K562 treated with DMSO at 1 percent for 48 hours (cell line): Measurements from ENCODE around the gene AWAT2. TPM values are rescaled to one million over a fixed set of nuclear protein-coding genes. Genes with fewer than 3 reads are reported as not detected.

Experiments
- total RNA-seq: library from RNA; unstranded; fragments of 300-600 nt; gene quantifications from 2 replicates; pipeline ENCODE4 v1.2.3, GENCODE V29; 2022; ENCODE audit warnings: low replicate concordance; ENCODE audit errors: extremely low read depth

The AWAT2 gene, protein sequence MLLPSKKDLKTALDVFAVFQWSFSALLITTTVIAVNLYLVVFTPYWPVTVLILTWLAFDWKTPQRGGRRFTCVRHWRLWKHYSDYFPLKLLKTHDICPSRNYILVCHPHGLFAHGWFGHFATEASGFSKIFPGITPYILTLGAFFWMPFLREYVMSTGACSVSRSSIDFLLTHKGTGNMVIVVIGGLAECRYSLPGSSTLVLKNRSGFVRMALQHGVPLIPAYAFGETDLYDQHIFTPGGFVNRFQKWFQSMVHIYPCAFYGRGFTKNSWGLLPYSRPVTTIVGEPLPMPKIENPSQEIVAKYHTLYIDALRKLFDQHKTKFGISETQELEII
- total RNA-seq = not detected in 2 replicates

DNA sequence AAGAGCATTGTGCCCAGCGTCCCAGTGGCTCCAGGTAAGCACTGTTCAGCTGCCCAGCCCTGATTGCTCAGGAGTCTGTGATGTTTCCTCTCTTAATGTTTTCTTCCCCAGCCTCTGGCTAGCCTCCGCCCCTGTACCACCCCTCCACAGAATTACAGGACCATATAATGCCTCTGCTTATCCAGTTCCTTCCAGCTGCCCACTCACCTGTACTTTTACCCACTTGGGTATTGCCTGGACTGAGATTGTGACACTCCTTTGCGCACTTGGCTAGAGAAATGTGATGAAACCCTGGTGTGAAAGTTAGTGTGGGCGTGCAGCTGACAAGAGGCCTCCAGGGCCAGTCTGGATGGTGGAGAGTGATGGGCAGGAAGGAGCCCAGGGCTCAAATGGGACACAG, at the start of gene AWAT2:
Gene AWAT2, minus strand, starts transcription at position 14 of the 400 bp plus-strand sequence. Its CDS starts 6 bp downstream, at position 8.

DNA sequence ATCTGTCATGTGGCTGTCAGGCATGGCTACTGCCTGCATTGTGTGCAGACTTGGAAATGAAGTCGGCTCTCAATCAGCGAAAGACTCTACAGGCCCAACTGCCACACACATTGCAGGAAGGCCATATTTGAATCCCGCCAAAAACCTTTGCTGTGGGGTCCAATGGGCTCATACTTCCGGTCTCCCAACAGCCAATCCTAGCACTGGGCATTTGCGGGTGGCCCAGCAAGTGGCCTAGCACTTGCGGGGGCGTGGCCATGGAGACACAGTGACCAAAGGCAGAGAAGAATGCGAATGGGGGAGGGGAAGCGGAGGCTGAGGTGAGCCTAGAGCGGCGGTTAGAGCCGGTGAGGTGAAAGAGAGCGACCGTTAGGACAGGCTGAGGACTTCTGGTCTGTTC, 12.3 kb upstream of the AWAT2 start, which contains the start of gene OTUD6A:
Gene OTUD6A, plus strand, starts transcription at position 382 of the 400 bp plus-strand sequence. CDS start 68 bp downstream, outside the sequence.

Other genes starting within 250 kb of the AWAT2 start
- not detected in 2 replicates for gene OTUD6A, start 12.5 kb upstream of the AWAT2 start, total RNA-seq
- gene IGBP1, start 83.5 kb upstream of the AWAT2 start, total RNA-seq = not detected in 2 replicates
- not detected in 2 replicates for gene DGAT2L6, start 127.5 kb upstream of the AWAT2 start, total RNA-seq
- not detected in 2 replicates for gene AWAT1, start 184.7 kb upstream of the AWAT2 start, total RNA-seq
- gene P2RY4, start 210.3 kb upstream of the AWAT2 start, total RNA-seq = not detected in 2 replicates
- gene ARR3, start 218.4 kb upstream of the AWAT2 start, total RNA-seq = not detected in 2 replicates
- not detected in 2 replicates for gene RAB41, start 232.2 kb upstream of the AWAT2 start, total RNA-seq
- not detected in 2 replicates for gene PDZD11, start 240.0 kb upstream of the AWAT2 start, total RNA-seq
- not detected in 2 replicates for gene KIF4A, start 240.2 kb upstream of the AWAT2 start, total RNA-seq